ENCODE results near the gene ETS1.

GRCh38 chr11:128421577-128422330 is 165.6 kb downstream of the ETS1 start:
- TF ChIP-seq CTCF (IDR thresholded peaks at IDR 0.05), result no peak
- no peak for TF ChIP-seq POLR2AphosphoS5 (IDR thresholded peaks at IDR 0.05)
